ENCODE data around the gene GTF2IRD1. TPM values are rescaled to one million over a fixed set of nuclear protein-coding genes. Genes with fewer than 3 reads are reported as not detected.
A peak's percentile ranks its signal among the peaks of the same experiment; 100 is the strongest.

Gene GTF2IRD1
- total RNA-seq, 1 experiment from 2014 or later, result 42.9 TPM

GRCh38 chr7:74575811-74576210 is 122.1 kb downstream of the GTF2IRD1 start:
- DNase-seq (ENCODE audit: low spot score) (no peak), ATAC-seq (no peak)
- CTCF ChIA-PET, result interaction anchor here (1.1 to 1.2 kb wide), 2 partner anchors 9 to 10 kb away, joined by 7 to 14 read pairs; no protein-coding TSS in a partner anchor
- H3K36me3 Mint-ChIP-seq, result peaks cover 12% of the 10 kb centered on the region
- TF ChIP-seq, protein P1, sequence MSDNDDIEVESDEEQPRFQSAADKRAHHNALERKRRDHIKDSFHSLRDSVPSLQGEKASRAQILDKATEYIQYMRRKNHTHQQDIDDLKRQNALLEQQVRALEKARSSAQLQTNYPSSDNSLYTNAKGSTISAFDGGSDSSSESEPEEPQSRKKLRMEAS (CRISPR knock-in tag; IDR thresholded peaks at IDR 0.05), result no peak
- TF ChIP-seq ZNF416 (CRISPR knock-in tag; IDR thresholded peaks at IDR 0.05) (no peak), TEAD4 (CRISPR knock-in tag; IDR thresholded peaks at IDR 0.05) (no peak), ZNF121 (CRISPR knock-in tag; IDR thresholded peaks at IDR 0.05) (peak; percentile 50; the same call in 1 of the 2 replicates)
- H3K27me3 Mint-ChIP-seq (ENCODE audit: low read depth), result no peaks in the 10 kb centered on the region
- H3K4me1 Mint-ChIP-seq, result peaks cover 4% of the 10 kb centered on the region; the same call in 1 of the 2 replicates
- H3K4me3 Mint-ChIP-seq, result no peak overlapping the region
- no peaks in the 10 kb centered on the region for H3K9me3 Mint-ChIP-seq
- H3K27ac Mint-ChIP-seq, result no peak overlapping the region
- POLR2A ChIA-PET, result no interaction called here

DNA sequence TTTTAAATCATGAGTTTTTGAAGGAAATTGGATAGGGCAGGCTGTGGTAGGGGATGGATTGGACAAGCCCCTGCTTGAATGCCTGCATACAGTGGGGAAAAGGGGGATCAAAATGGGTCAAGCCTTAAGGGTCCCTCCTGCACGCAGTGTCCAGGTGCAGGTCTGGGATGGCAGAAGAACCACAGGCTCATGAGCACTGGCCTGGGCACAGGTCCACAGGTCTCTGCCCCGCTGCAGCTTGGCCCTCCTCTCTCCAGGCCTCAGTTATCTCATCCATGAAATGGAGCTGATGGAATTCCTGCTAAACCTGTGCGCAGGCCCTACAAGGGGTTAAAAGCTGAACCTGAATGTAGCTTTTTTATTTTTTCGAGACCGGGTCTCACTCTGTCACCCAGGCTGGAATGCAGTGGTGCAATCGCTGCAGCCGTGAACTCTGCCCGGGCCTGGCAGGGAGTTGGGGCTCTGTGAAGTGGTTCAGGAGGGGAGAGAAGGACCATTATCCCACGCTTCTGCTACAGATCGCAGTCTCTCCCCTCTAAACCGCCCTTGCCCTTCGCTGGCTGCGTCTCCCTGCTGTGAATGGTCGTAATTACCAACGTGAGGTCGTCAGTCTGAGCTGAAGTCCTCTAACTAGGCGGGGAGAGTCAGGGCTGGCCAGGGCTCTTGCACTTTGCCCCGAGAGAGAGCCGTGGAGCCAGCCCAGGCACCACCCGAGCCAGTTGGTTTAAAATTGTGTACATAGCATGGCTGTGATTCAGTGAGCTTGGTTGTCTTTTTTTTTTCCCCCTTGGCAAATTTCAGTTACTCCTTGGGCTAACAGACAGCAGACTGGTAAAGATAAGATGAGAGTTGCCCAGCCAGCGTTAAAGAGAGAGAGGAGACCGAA is 126.3 kb downstream of the GTF2IRD1 start:
- no peak overlapping the region for H3K4me3 Mint-ChIP-seq
- CTCF ChIA-PET, result interaction anchor here (0.9 to 1.1 kb wide), 2 partner anchors 11 to 174 kb away, joined by 3 to 4 read pairs; no protein-coding TSS in a partner anchor
- H3K9me3 Mint-ChIP-seq, result no peaks in the 10 kb centered on the region
- no peak for ATAC-seq
- H3K4me1 Mint-ChIP-seq, result peaks cover 15% of the 10 kb centered on the region; the same call in 1 of the 2 replicates
- no peak for TF ChIP-seq NR2C2 (CRISPR knock-in tag; IDR thresholded peaks at IDR 0.05)
- no peak for TF ChIP-seq NR1H2 (CRISPR knock-in tag; IDR thresholded peaks at IDR 0.05)
- TF ChIP-seq GRHL2 (CRISPR knock-in tag; IDR thresholded peaks at IDR 0.05; ENCODE audit: insufficient replicate concordance, severe bottlenecking), result no peak
- TF ChIP-seq GTF2I (CRISPR knock-in tag; conservative IDR thresholded peaks at IDR 0.05), result peak; percentile 86
- no peak for TF ChIP-seq JAZF1 (CRISPR knock-in tag; IDR thresholded peaks at IDR 0.05)
- TF ChIP-seq USF1 (CRISPR knock-in tag; IDR thresholded peaks at IDR 0.05), result no peak
- no peak for TF ChIP-seq OVOL2 (CRISPR knock-in tag; IDR thresholded peaks at IDR 0.05; ENCODE audit: borderline replicate concordance)
- peak; percentile 68 for TF ChIP-seq GABPB1 (CRISPR knock-in tag; IDR thresholded peaks at IDR 0.05)
- TF ChIP-seq ZNF121 (CRISPR knock-in tag; IDR thresholded peaks at IDR 0.05), result peak; percentile 55; the same call in 1 of the 2 replicates
- H3K27ac Mint-ChIP-seq, result peak overlapping the region; percentile 36
- peaks cover 6% of the 10 kb centered on the region for H3K36me3 Mint-ChIP-seq
- POLR2A ChIA-PET, result no interaction called here
- DNase-seq (ENCODE audit: low spot score), result no peak
- no peaks in the 10 kb centered on the region for H3K27me3 Mint-ChIP-seq (ENCODE audit: low read depth)

DNA sequence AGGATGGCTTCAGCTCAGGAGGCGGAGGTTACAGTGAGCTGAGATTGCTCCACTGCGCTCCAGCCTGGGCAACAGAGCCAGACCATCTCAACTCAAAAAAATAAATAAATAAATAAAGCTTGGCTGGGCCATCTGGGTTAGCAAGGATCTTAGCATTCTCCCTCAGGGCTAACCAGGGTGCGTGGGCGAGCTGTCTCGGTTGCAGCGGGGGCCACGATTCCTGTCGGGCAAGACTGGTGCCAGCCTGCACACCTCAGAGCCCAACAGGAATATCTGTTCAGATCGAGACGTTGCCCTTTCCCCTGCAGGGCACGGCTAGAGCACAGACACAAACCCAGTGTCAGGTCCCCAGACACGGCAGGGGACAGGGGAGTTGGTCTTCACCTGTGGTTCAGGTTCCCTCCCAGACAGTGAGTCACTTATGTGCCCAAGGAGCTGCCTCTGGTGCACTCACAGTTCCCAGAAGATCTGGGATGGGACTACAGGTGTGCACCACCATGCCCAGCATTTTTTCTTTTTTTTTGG is 128.3 kb downstream of the GTF2IRD1 start:
- ATAC-seq, result no peak
- Mint-ChIP-seq H3K27me3 (ENCODE audit: low read depth) (no peaks in the 10 kb centered on the region), H3K4me1 (peaks cover 18% of the 10 kb centered on the region; the same call in 1 of the 2 replicates)

More for the DNA sequence above, 128.3 kb downstream of the GTF2IRD1 start:
- DNase-seq (ENCODE audit: low spot score), result no peak
- Mint-ChIP-seq H3K4me3 (no peak overlapping the region), H3K9me3 (no peaks in the 10 kb centered on the region), H3K27ac (no peak overlapping the region), H3K36me3 (no peaks in the 10 kb centered on the region)
- CTCF ChIA-PET, result interaction anchor here (0.5 to 1.1 kb wide), 2 partner anchors 9 to 165 kb away, joined by 3 read pairs; no protein-coding TSS in a partner anchor
- POLR2A ChIA-PET, result no interaction called here
- TF ChIP-seq TEAD1 (CRISPR knock-in tag; IDR thresholded peaks at IDR 0.05) (no peak), FOXP4 (CRISPR knock-in tag; IDR thresholded peaks at IDR 0.05) (no peak), CREM (CRISPR knock-in tag; IDR thresholded peaks at IDR 0.05) (no peak), JUN (CRISPR knock-in tag; IDR thresholded peaks at IDR 0.05) (no peak)
